Retinal pigment epithelial cell (primary cell): ENCODE measurements around the gene RNF111.
"Not testable (repeated sequence)": the region's sequence is repeated elsewhere in the genome, so short reads cannot be mapped to it uniquely, and the experiment has no call there.

Experiments used
- DNase-seq: peaks from one replicate; pipeline ENCODE4 v3.0.0-alpha.2; 2010; ENCODE audit warnings: low read depth
- H3K4me3 ChIP-seq: 2 replicates; pipeline ENCODE4 v1.5.1; 2011; ENCODE audit warnings: mild to moderate bottlenecking, low read length, control low read depth, moderate library complexity
- CTCF ChIP-seq: conservative IDR thresholded peaks from 2 replicates; pipeline ENCODE4 v1.5.1; 2011; ENCODE audit warnings: low read depth, low read length, control low read depth, inconsistent platforms

RNF111 gene

GRCh38 chr15:59144594-59144993 lies 157.1 kb downstream of the RNF111 start:
- not testable (repeated sequence) for DNase-seq, H3K4me3 ChIP-seq
- TF ChIP-seq CTCF, result peak; percentile 22
